ENCODE results near the gene RHO. TPM values are rescaled to one million over a fixed set of nuclear protein-coding genes. Genes with fewer than 3 reads are reported as not detected.

RHO gene
- total RNA-seq, 1 experiment from 2014 or later = not detected

DNA sequence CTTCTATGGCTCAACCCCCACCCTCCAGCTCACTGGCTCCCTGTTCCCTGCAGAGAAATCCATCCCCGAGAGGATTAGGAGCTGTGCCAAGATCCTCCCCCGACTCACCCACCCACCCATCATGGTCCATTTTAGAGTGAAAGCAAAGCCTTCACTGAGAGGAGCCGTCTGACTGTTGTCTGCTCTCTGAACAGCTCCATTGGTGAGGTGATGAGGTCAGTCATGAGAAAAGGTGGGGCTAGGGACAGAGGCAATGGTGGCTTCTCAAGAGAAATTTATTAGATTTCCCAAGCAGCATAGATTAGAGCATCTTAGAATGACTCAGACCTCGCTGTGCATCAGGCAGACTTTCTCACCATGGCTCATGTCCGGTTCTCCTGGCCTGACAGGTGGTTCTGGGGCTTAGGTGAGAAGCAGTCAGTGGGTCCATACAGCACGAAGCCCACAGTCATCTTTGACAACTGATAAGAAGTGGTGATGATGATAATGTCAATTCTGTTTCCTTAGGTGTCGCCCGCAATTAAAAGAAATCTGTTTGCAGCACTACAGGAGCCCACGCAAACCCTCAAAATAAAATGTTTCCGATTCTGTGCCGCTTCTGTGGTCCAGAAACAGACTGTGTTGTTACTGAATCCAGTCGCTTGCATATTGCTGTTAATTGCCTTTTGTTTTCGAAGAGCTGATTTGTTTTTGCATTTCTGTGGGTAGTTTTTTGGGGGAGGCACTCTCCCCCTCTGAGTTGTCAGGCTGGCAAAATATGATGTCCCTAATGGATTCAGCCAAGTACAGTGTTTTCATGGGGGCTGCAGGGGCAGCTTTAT lies 24.8 kb upstream of the RHO start:
- no peak overlapping the region for H2BK15ac ChIP-seq (ENCODE audit: low read depth, low read length)
- no peak overlapping the region for H3K4ac ChIP-seq (ENCODE audit: low read depth, low read length)
- H3K23me2 ChIP-seq (ENCODE audit: insufficient read length, low read depth, low read length, poor library complexity, severe bottlenecking) = no peaks in the 10 kb centered on the region
- Mint-ChIP-seq H3K9me3 (no peaks in the 10 kb centered on the region), H3K4me3 (no peak overlapping the region), H3K27ac (no peak overlapping the region), H3K27me3 (ENCODE audit: low read depth) (peaks cover 1% of the 10 kb centered on the region; the same call in 1 of the 2 replicates), H3K36me3 (ENCODE audit: insufficient read depth in 1 of 3, low read depth in 3 of 3) (peaks cover 5 to 25% (median 9%) of the 10 kb centered on the region in 3 experiments; a peak in 6 of 7 replicates), H3K4me1 (peaks cover 14 to 15% of the 10 kb centered on the region in 2 experiments)
- no peak for DNase-seq
- H3K27me3 ChIP-seq (ENCODE audit: insufficient read depth, low read length) = no peaks in the 10 kb centered on the region
- H3K4me1 ChIP-seq (ENCODE audit: insufficient read depth, low read length) = 0 out of 2 replicates have a peak, but pooled peaks cover 4% of the 10 kb centered on the region
- H3K27ac ChIP-seq (ENCODE audit: insufficient read length, low read depth, low read length) = no peak overlapping the region
- H3K79me1 ChIP-seq (ENCODE audit: insufficient read depth, low read depth, low read length, poor library complexity, severe bottlenecking) = no peaks in the 10 kb centered on the region
- H2BK12ac ChIP-seq (ENCODE audit: insufficient read length, low read depth, low read length) = no peak overlapping the region
- no peaks in the 10 kb centered on the region for H3K9me3 ChIP-seq (ENCODE audit: control insufficient read depth, low read depth, low read length)
- H4K5ac ChIP-seq (ENCODE audit: insufficient read length, low read depth, low read length) = no peak overlapping the region
- H4K91ac ChIP-seq (ENCODE audit: insufficient read length, low read depth, low read length) = no peak overlapping the region
- no peak overlapping the region for H3K18ac ChIP-seq (ENCODE audit: insufficient read length, low read depth, low read length)
- H3K79me2 ChIP-seq (ENCODE audit: insufficient read depth, low read length) = no peaks in the 10 kb centered on the region
- H3T11ph ChIP-seq (ENCODE audit: low read length) = no peak overlapping the region
- no peak overlapping the region for H2BK5ac ChIP-seq (ENCODE audit: insufficient read length, low read length)
- peaks cover 2% of the 10 kb centered on the region for H4K20me1 ChIP-seq (ENCODE audit: control insufficient read depth, insufficient read depth, insufficient read length)
- no peak overlapping the region for H2BK20ac ChIP-seq (ENCODE audit: low read depth, low read length, poor library complexity, severe bottlenecking)
- H2BK120ac ChIP-seq (ENCODE audit: low read depth, low read length, poor library complexity, severe bottlenecking) = no peak overlapping the region
- H3K56ac ChIP-seq (ENCODE audit: insufficient read length, low read depth, low read length) = no peak overlapping the region
- no peak for TF ChIP-seq CTCF (conservative IDR thresholded peaks at IDR 0.05)
- no peak overlapping the region for H2AK5ac ChIP-seq (ENCODE audit: insufficient read length, low read length)
- H3K23ac ChIP-seq (ENCODE audit: insufficient read length, low read depth, low read length) = no peak overlapping the region
- no peak overlapping the region for H4K8ac ChIP-seq (replicated peaks; ENCODE audit: insufficient read length, low read depth, low read length)
- H3K4me2 ChIP-seq (ENCODE audit: insufficient read depth, insufficient read length, low read length) = no peak overlapping the region
- no peak overlapping the region for H2AFZ ChIP-seq (ENCODE audit: low read length)
- no CpG with 5 or more reads among the region's 13 CpGs for WGBS (ENCODE audit: extremely low coverage, insufficient read length, low lambda C conversion rate)
- no peak overlapping the region for H3K14ac ChIP-seq (ENCODE audit: insufficient read depth, low read length)
- H3K9ac ChIP-seq (ENCODE audit: extremely low read depth, insufficient read length, low read length) = no peak overlapping the region
